Stimulated activated CD4-positive, alpha-beta T cell treated with anti-CD3 and anti-CD28 coated beads, Interleukin-1b, Interleukin-23, amount 100 ng/mL, for 48 hours (primary cell): Measurements from ENCODE around the gene LRP6.

Source experiments
- DNase-seq: peaks from one replicate; pipeline ENCODE4 v3.0.0-alpha.2; 2020

The LRP6 gene

GRCh38 chr12:12069821-12070548 is 196.9 kb downstream of the LRP6 start:
- DNase-seq: no peak

GRCh38 chr12:12068751-12069150 is 198.1 kb downstream of the LRP6 start:
- no peak for DNase-seq
